GM12864 (cell line): ENCODE data around the gene PRDM2.

Experiments
- DNase-seq: peaks from one replicate; pipeline ENCODE4 v3.0.0-alpha.2; 2011; ENCODE audit warnings: low read depth
- H3K4me3 ChIP-seq: 2 replicates; pipeline ENCODE4 v1.5.1; 2011; ENCODE audit warnings: mild to moderate bottlenecking, low read depth, low read length, control low read depth
- TF ChIP-seq, protein P1 (sequence below): IDR thresholded peaks from 2 replicates; pipeline ENCODE4 v1.5.1; 2011; ENCODE audit warnings: low read depth, mild to moderate bottlenecking, moderate library complexity, low read length, control low read depth, inconsistent platforms; ENCODE audit errors: missing control alignments

Gene PRDM2

GRCh38 chr1:13817906-13818305, 117.9 kb downstream of the PRDM2 start:
- TF ChIP-seq, protein P1, sequence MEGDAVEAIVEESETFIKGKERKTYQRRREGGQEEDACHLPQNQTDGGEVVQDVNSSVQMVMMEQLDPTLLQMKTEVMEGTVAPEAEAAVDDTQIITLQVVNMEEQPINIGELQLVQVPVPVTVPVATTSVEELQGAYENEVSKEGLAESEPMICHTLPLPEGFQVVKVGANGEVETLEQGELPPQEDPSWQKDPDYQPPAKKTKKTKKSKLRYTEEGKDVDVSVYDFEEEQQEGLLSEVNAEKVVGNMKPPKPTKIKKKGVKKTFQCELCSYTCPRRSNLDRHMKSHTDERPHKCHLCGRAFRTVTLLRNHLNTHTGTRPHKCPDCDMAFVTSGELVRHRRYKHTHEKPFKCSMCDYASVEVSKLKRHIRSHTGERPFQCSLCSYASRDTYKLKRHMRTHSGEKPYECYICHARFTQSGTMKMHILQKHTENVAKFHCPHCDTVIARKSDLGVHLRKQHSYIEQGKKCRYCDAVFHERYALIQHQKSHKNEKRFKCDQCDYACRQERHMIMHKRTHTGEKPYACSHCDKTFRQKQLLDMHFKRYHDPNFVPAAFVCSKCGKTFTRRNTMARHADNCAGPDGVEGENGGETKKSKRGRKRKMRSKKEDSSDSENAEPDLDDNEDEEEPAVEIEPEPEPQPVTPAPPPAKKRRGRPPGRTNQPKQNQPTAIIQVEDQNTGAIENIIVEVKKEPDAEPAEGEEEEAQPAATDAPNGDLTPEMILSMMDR: no peak
- H3K4me3 ChIP-seq: no peak overlapping the region
- no peak for DNase-seq

- no peak for DNase-seq
- TF ChIP-seq, protein P1: no peak
- H3K4me3 ChIP-seq: no peak overlapping the region
These were observed 118.9 kb downstream of the PRDM2 start for GRCh38 chr1:13818926-13819325.

GRCh38 chr1:13819642-13820041, 119.7 kb downstream of the PRDM2 start:
- no peak overlapping the region for H3K4me3 ChIP-seq
- DNase-seq: no peak
- TF ChIP-seq, protein P1: no peak

DNA sequence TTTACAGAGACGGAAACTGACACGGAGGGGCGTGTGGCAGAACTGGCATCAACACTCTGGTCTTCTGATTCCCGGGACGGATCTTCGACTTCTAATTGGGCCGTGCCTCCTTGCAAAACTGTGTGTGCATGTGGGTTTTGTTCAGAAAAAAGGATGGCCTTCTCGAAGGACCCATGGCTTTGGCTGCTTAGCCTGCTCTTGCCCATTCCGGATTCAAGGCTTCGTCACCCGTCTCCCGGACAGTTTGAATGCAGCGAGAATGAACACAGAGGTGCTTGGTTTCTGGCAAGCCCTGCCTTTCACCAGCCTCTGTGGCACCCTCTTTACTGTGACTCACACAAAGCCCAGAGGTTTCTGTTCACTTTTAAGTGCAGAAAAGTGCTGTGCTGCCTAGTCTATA, 120.1 kb downstream of the PRDM2 start:
- H3K4me3 ChIP-seq: no peak overlapping the region
- DNase-seq: no peak
- TF ChIP-seq, protein P1: no peak

DNA sequence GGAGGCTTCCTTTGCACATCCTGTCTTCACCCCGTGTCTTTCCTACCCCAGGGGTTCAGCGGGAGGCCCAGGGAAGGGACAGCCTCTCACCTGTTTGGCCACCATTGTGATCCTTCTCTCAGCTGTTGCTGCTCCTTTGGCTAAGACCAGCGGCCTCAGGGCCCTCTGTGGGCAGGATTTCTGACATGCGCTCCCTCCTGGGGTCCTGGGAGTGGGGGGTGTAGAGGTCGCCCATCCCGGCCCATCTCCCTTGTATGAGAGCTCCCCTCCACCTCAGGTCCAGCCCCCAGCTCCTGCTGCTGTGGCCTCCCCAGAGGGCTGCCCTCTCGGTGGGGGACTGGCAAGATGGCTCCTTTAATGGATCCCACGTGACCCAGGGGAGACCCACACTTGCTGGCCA, 120.5 kb downstream of the PRDM2 start:
- no peak for DNase-seq
- no peak overlapping the region for H3K4me3 ChIP-seq
- TF ChIP-seq, protein P1: no peak

DNA sequence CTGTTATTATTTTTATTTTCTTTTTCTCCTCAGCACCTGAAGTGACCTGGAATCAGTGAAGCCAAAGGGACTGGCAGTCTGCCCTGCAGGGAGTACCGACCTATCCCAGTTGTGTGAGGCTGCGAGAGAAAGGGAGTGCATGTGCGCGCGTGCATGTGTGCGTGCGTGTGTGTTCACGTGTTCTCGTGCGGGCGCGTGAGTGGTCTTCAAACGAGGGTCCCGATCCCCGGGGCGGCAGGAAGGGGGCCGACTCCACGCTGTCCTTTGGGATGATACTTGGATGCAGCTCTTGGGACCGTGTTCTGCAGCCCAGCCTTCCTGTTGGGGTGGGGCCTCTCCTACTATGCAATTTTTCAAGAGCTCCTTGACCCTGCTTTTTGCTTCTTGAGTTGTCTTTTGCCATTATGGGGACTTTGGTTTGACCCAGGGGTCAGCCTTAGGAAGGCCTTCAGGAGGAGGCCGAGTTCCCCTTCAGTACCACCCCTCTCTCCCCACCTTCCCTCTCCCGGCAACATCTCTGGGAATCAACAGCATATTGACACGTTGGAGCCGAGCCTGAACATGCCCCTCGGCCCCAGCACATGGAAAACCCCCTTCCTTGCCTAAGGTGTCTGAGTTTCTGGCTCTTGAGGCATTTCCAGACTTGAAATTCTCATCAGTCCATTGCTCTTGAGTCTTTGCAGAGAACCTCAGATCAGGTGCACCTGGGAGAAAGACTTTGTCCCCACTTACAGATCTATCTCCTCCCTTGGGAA, 123.3 kb downstream of the PRDM2 start:
- DNase-seq: no peak
- H3K4me3 ChIP-seq: no peak overlapping the region
- TF ChIP-seq, protein P1: no peak

- H3K4me3 ChIP-seq: no peak overlapping the region
- no peak for DNase-seq
- TF ChIP-seq, protein P1: no peak
These were observed 123.9 kb downstream of the PRDM2 start for GRCh38 chr1:13823936-13824335.
